DOHH2 (cell line): ENCODE measurements around the gene SSX4B.
"Not testable (repeated sequence)": the region's sequence is repeated elsewhere in the genome, so short reads cannot be mapped to it uniquely, and the experiment has no call there.

ENCODE experiments used
- H3F3A ChIP-seq: fragments of 200-600 bp; sonication (generic), shearing (Covaris generic); 2 replicates; pipeline ENCODE4 v1.6.0; 2016; ENCODE audit warnings: antibody characterized with exemption, mild to moderate bottlenecking; ENCODE audit not compliant: control insufficient read depth, insufficient read depth
- H3K27ac ChIP-seq: fragments of 200-600 bp; sonication (generic); 2 replicates; pipeline ENCODE4 v1.5.1; 2014; ENCODE audit warnings: low read depth, mild to moderate bottlenecking, low read length, moderate library complexity
- H3K27me3 ChIP-seq: fragments of 200-600 bp; sonication (generic); 2 replicates; pipeline ENCODE4 v1.6.1; 2014; ENCODE audit warnings: mild to moderate bottlenecking, low read length, mixed read lengths; ENCODE audit not compliant: control insufficient read depth
- H3K36me3 ChIP-seq: fragments of 200-600 bp; sonication (generic); 2 replicates; pipeline ENCODE4 v1.6.1; 2014; ENCODE audit warnings: mild to moderate bottlenecking, low read length, moderate library complexity, mixed read lengths; ENCODE audit not compliant: control insufficient read depth
- H3K4me1 ChIP-seq: fragments of 200-600 bp; sonication (generic); 2 replicates; pipeline ENCODE4 v1.6.1; 2014; ENCODE audit warnings: mild to moderate bottlenecking, low read length, mixed read lengths; ENCODE audit not compliant: control insufficient read depth
- H3K4me2 ChIP-seq: fragments of 200-600 bp; sonication (generic); 2 replicates; pipeline ENCODE4 v1.6.0; 2014; ENCODE audit warnings: mild to moderate bottlenecking, low read length, moderate library complexity
- H3K4me3 ChIP-seq: fragments of 200-600 bp; sonication (generic); 2 replicates; pipeline ENCODE4 v1.5.1; 2014; ENCODE audit warnings: mild to moderate bottlenecking, low read length, mixed read lengths
- H3K79me2 ChIP-seq: fragments of 200-600 bp; sonication (generic); 2 replicates; pipeline ENCODE4 v1.6.1; 2014; ENCODE audit warnings: mild to moderate bottlenecking, low read length, mixed read lengths; ENCODE audit not compliant: control insufficient read depth
- H3K9me2 ChIP-seq: fragments of 200-600 bp; sonication (generic); replicated peaks from 2 replicates; pipeline ENCODE4 v1.6.1; 2014; ENCODE audit warnings: mild to moderate bottlenecking, low read length, mixed read lengths; ENCODE audit not compliant: control insufficient read depth
- H3K9me3 ChIP-seq: fragments of 200-600 bp; sonication (generic); 2 replicates; pipeline ENCODE4 v1.6.1; 2014; ENCODE audit warnings: antibody characterized with exemption, low read length, mixed read lengths; ENCODE audit not compliant: control insufficient read depth, insufficient read depth
- H4K20me1 ChIP-seq: fragments of 200-600 bp; sonication (generic); 2 replicates; pipeline ENCODE4 v1.6.0; 2014; ENCODE audit warnings: low read depth, mild to moderate bottlenecking, antibody characterized with exemption, low read length, moderate library complexity; ENCODE audit not compliant: control insufficient read depth, insufficient read depth
- EZH2phosphoT487 ChIP-seq: fragments of 200-600 bp; sonication (generic); IDR thresholded peaks from 2 replicates; pipeline ENCODE4 v1.6.1; 2017; ENCODE audit warnings: borderline replicate concordance, mild to moderate bottlenecking, antibody characterized with exemption, low read length, moderate library complexity, mixed read lengths
- TF ChIP-seq, protein P1 (sequence below): fragments of 200-600 bp; sonication (generic); IDR thresholded peaks from one replicate; pipeline ENCODE4 v1.5.1; 2014; ENCODE audit warnings: antibody characterized with exemption, mild to moderate bottlenecking, low read depth, low read length; ENCODE audit not compliant: poor library complexity, severe bottlenecking

The SSX4B gene, protein sequence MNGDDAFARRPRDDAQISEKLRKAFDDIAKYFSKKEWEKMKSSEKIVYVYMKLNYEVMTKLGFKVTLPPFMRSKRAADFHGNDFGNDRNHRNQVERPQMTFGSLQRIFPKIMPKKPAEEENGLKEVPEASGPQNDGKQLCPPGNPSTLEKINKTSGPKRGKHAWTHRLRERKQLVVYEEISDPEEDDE

DNA sequence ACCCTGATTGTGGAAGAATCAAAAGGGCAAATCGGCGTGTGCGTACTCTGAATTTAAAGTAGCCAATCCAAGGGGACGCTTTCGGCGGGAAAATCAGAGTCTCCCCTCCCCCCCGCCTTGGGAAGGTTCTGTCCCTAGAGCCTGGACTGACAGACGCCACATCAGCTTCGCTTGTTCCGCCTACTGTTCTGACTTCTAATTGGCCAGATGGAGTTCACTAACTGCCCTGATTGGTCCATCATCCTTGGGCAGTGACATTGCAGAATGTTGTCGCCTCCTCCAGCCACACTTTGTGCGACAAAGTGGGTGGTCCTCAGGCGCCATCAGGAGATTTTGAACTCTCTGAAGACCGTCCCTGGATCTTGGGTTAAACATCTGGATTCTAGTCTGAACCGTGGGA, at the start of gene SSX4B:
TSS of gene SSX4B (minus strand) at position 101 of the 400 bp plus-strand sequence. CDS start 588 bp downstream, outside the sequence.
- not testable (repeated sequence) for H3K36me3 ChIP-seq, H3K27ac ChIP-seq, H3K4me3 ChIP-seq, H3K79me2 ChIP-seq, H3K9me2 ChIP-seq, H3K4me2 ChIP-seq, H3K9me3 ChIP-seq, H3F3A ChIP-seq, H3K27me3 ChIP-seq, H4K20me1 ChIP-seq, H3K4me1 ChIP-seq

DNA sequence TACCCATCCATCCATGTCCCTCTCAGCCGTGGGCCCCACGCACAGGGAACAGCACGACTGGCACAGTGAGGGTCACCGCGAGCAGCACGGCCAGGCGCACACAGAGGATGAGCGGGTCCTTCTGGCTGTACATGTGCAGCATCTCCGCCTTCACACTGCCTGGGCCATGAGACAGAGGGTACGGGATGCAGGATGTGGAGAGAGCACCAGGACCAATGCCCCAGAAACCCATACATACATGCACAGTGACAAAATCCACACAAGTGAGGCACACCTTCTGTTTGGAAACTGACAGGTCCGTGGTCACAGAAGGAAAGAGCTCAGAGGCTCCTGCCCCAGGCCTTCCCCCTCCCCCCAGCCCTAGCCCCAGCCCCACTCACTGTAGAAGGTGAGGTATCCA, 48.8 kb upstream of the SSX4B start:
- H3F3A ChIP-seq: no peaks in the 10 kb centered on the region
- no peaks in the 10 kb centered on the region for H3K4me1 ChIP-seq
- no peak overlapping the region for H3K4me3 ChIP-seq
- H3K27ac ChIP-seq: no peak overlapping the region
- no peaks in the 10 kb centered on the region for H3K9me2 ChIP-seq
- H3K79me2 ChIP-seq: peaks cover 6% of the 10 kb centered on the region
- no peaks in the 10 kb centered on the region for H3K9me3 ChIP-seq
- H3K4me2 ChIP-seq: no peak overlapping the region
- TF ChIP-seq EZH2phosphoT487: no peak
- TF ChIP-seq, protein P1, sequence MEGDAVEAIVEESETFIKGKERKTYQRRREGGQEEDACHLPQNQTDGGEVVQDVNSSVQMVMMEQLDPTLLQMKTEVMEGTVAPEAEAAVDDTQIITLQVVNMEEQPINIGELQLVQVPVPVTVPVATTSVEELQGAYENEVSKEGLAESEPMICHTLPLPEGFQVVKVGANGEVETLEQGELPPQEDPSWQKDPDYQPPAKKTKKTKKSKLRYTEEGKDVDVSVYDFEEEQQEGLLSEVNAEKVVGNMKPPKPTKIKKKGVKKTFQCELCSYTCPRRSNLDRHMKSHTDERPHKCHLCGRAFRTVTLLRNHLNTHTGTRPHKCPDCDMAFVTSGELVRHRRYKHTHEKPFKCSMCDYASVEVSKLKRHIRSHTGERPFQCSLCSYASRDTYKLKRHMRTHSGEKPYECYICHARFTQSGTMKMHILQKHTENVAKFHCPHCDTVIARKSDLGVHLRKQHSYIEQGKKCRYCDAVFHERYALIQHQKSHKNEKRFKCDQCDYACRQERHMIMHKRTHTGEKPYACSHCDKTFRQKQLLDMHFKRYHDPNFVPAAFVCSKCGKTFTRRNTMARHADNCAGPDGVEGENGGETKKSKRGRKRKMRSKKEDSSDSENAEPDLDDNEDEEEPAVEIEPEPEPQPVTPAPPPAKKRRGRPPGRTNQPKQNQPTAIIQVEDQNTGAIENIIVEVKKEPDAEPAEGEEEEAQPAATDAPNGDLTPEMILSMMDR: no peak
- H4K20me1 ChIP-seq: no peaks in the 10 kb centered on the region
- H3K36me3 ChIP-seq: peaks cover 34% of the 10 kb centered on the region
- no peaks in the 10 kb centered on the region for H3K27me3 ChIP-seq

DNA sequence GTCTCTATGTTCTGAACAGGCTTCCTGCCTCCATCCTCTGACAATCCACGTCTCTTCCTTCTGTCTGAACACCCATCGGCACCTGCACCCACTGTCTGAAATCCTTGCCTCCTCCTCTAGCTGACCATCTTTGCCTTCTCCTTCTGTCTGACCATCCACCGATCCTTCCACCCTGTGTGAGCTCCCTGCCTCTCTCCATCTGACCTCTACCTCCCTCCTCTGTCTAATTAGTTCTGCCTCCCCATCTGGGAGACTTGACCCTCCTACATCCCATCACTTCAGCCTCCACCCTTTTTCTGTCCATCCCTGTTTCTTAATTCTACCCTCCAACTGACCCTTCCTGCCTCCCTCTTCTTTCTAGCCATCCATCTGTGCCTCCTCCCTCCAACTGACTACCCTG, 48.3 kb upstream of the SSX4B start:
- H3K79me2 ChIP-seq: no peaks in the 10 kb centered on the region; the same call in 1 of the 2 replicates
- H3K27ac ChIP-seq: no peak overlapping the region
- no peak for TF ChIP-seq EZH2phosphoT487
- TF ChIP-seq, protein P1: no peak
- H3K9me3 ChIP-seq: no peaks in the 10 kb centered on the region
- H3K4me2 ChIP-seq: no peak overlapping the region
- H3K36me3 ChIP-seq: peaks cover 28% of the 10 kb centered on the region
- H4K20me1 ChIP-seq: no peaks in the 10 kb centered on the region
- no peak overlapping the region for H3K4me3 ChIP-seq
- no peaks in the 10 kb centered on the region for H3K27me3 ChIP-seq
- no peaks in the 10 kb centered on the region for H3K4me1 ChIP-seq
- H3F3A ChIP-seq: no peaks in the 10 kb centered on the region
- H3K9me2 ChIP-seq: no peaks in the 10 kb centered on the region

DNA sequence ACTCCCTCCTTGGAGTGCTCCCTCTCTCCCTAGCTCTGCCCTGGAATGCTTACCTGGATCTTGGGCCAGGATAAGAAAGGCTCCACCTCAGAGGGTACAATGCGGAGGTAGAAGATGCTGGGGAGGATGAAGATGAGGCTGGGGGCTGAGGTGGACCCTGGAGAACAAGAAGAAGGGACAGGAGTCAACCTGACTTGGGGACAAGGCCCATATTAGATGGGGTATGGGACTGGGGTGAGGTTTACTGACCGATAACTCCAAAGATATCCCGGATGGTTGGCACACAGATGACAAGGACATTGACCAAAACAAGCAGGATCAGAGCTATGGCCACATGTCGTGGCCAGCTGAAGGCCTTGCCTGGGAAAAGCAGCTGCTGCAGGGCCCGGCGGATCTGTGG, 47.7 kb upstream of the SSX4B start:
- Histone ChIP-seq H3K27ac (no peak overlapping the region), H3F3A (no peaks in the 10 kb centered on the region), H3K79me2 (no peaks in the 10 kb centered on the region), H3K9me3 (no peaks in the 10 kb centered on the region), H4K20me1 (no peaks in the 10 kb centered on the region), H3K9me2 (no peaks in the 10 kb centered on the region), H3K27me3 (no peaks in the 10 kb centered on the region), H3K4me1 (no peaks in the 10 kb centered on the region), H3K4me2 (no peak overlapping the region), H3K4me3 (no peak overlapping the region), H3K36me3 (peaks cover 26% of the 10 kb centered on the region)
- TF ChIP-seq, protein P1: no peak
- TF ChIP-seq EZH2phosphoT487: no peak
